Activated CD8-positive, alpha-beta memory T cell treated with anti-CD3 and anti-CD28 coated beads, Interleukin-2, amount 50 U/mL, for 4 hours (primary cell): ENCODE measurements around the gene MYRF.

Experiments used
- DNase-seq: peaks from one replicate; pipeline ENCODE4 v3.0.0-alpha.2; 2020

The MYRF gene

GRCh38 chr11:61799665-61800284 lies 47.3 kb downstream of the MYRF start:
- no peak for DNase-seq

DNA sequence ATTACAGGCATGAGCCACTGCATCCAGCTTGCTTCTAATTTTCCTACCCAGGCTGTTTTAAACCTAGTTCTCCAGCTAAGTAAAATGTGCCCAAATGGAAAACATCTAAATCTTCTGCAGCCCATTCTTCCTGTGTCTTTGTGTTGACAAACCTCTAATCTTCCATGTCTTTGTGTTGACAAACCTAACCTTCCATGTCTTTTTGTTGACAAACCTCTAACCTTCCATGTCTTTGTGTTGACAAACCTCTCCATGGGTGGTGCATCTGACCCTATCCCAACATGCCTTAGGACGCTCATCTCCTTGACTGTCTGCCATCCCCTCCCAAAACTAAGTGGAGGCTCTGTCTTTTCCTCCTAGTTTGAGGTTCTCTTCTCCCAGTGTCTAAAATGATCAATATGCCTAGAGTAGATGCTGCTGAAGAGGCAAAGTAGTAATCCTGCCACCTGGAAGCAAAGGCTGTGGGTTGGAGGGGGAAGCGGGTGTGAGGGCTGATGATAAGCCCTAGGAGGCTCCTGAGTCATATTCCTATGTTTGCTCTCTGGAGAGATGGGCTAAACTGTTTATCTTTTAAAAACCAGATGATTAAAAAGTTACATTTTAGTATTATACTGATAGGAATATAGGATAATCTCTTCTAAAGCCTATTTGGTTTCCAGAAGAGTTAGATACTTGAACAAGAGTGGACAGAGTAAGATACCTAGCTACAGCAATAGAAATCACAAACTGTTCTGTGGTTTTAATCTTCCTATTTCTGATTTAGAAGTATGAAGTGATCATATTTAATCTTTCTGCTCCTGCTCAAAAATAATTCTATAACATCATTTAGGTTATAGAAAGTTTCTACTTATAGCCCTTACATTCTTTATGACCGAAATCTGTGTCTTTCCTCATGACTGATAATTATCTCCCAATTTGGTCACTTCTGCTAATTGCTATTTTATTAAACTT lies 48.2 kb downstream of the MYRF start:
- no peak for DNase-seq

DNA sequence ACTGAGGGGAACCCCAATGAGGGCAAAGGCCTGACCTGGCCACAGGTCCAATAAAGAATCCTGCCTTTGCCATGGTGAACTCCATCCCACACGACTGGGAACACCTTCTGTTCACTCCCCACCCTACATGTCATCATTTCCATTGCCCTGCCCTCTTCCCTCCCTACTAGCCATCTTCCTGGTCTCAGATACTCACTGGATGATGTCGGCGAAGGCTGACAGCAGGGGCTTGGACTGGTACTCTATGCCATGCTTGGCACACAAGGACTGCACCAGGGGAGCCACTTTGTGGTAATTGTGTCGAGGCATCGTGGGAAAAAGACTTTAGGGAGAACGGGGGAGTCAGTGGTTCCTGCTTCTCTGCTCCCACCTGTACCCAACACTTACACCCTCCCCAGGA lies 50.2 kb downstream of the MYRF start:
- DNase-seq = no peak

GRCh38 chr11:61803889-61804647 lies 51.6 kb downstream of the MYRF start:
- no peak for DNase-seq

DNA sequence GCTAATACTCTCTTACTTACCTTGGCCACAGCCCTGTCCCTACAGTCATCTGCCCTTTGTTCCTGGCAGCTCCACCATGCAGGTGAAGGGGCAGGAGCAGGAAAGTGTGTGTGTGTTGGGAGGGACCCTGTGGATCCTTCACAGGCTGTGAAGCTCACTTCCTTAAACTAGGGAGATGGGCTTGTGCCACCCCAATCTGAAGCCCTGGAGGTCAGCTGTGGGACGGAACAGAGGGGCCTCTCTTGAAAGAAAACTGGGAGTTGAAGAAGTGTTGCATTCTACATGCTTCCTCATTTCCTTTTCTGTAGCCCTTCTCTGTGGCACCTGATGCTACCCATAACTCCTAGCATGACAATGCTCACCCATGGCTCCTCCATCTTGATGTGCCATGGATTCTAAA lies 52.7 kb downstream of the MYRF start:
- no peak for DNase-seq

DNA sequence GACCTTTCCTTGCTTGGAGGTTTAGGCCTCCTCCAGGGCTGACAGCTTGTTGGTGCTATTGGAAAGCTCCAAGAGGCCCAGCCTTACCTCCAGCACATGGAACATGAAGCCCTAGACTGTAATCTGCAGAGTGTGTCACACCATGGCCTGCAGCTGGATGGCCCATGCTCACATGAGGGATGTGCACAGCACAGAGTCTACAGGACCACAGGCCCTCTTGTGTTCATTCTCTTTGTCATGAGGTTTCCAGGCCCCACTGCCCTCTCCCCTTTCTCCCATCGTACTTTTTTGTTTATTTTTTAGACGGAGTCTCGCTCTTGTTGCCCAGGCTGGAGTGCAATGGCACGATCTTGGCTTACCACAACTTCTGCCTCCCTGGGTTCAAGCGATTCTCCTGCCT lies 54.3 kb downstream of the MYRF start:
- DNase-seq = no peak

- DNase-seq = no peak
Observed at GRCh38 chr11:61810671-61811175, 58.3 kb downstream of the MYRF start.

GRCh38 chr11:61811831-61812230 lies 59.4 kb downstream of the MYRF start:
- no peak for DNase-seq

DNA sequence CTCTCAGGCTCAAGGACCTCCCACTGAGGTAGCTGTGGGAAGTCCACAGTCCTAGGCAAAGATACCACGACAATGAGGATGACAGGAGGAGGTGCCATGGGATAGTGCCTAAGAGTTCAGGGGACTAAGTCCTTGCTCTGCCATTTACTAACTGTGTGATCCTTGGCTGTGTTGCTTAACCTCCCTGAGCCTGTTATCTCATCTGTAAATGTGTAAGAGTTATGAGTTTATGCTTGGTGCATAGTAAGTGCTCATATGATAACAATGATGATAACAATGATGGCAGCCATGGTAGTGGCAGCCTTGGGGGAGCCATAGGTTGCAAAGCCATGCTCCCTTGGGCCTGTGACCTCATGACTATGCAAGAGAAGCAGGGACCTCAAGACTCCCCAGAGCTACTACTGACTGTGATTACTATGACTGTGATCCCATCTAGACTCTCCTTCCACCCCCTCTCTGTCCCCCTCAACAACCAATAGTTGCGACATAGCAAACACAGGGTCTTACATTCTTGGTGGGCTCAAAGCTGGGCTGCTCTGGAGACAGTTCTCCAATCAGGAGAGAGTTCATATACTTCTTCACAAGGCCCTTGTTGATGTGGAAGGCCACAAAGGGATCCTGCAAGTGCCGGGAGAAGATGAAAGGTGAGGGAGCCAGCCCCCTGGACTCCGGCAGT lies 60.4 kb downstream of the MYRF start:
- no peak for DNase-seq

- DNase-seq = no peak
Observed at GRCh38 chr11:61814247-61814957, 62.0 kb downstream of the MYRF start.

GRCh38 chr11:61814958-61815789 lies 62.7 kb downstream of the MYRF start:
- peak; percentile 34 for DNase-seq

DNA sequence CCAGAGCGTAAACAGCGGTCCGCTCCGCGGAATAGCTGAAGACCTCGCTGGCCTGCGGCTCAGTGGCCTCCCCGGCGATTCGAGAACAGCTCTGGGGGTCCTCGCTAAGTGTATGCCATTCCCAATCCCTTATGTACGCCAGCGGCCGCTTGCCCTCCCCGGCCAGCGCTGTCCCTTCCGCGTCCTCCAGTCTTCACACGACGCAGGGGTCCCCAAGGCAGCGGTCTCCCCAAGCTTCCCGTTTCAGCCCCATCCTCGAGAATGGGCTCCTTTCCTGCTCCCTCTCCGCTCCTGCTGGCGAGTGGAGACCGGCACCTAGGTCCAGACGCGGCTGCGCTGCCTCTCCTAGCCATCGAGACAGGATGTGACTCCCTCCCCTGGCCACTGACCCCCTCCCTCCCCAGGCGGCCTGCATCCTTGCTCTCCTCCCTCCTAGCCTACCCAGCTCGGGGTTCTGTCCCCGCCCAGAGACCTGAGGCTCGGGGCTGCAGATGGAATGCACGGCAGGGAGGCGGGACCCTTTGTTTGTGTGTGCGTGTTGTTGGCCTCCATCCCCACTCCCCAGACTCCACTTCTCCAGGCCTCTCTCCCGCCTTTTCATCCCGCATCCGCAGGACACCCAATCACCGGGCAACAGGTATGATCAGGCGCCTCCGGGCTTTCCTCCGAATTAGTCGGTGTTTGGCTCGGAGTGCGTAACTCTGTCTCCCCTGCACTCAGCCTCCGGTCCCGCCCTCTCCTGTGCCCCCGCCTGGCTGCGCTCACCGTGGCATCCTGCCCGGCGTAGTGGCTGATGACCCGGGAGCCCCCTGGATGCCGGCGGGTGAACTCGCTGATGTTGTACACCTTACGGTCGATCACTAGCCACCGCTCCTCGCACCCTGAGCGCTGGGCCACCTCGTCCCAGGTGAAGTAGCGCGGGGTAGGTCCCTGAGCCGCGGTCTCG lies 63.6 kb downstream of the MYRF start:
- peak; percentile 64 for DNase-seq

GRCh38 chr11:61816736-61817455 lies 64.5 kb downstream of the MYRF start, which contains the start of gene FADS1:
FADS1 (minus strand) TSS chr11:61817003; CDS start chr11:61816929, 74 bp downstream.
- peak; percentile 74 for DNase-seq

GRCh38 chr11:61817471-61818202 lies 65.2 kb downstream of the MYRF start:
- no peak for DNase-seq

DNA sequence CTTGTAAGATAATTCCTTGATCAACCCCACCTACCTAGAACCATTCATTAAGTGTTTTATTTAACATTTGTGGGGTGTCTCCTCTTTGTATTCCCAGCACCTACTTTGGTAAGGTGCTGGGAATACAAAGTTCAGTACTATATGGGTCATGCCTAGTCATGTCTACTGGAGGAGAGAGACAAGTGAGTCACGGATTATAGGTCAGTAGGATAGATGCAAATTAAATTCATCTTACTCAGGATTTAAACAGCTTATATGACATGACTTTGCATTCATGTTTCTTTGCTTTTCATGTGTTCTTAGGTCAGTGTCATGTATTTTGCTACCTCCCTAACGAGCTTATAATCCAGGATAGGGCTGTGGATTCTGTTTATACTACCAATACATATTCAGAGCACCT lies 67.7 kb downstream of the MYRF start:
- DNase-seq = no peak

- DNase-seq = no peak
Observed at GRCh38 chr11:61826930-61827570, 74.6 kb downstream of the MYRF start.

GRCh38 chr11:61827571-61828378 lies 75.3 kb downstream of the MYRF start, which contains the start of gene FADS2:
FADS2 (plus strand) TSS chr11:61828300; CDS start chr11:61828391, 91 bp downstream.
- DNase-seq = peak; percentile 58
